CD14-positive monocyte (primary cell): ENCODE data around the gene HSPH1. TPM values are rescaled to one million over a fixed set of nuclear protein-coding genes. Genes with fewer than 3 reads are reported as not detected.

Source experiments
- DNase-seq, 3 donors: peaks; one replicate each; pipeline ENCODE4 v3.0.0-alpha.2; 2011 to 2022
- H2AFZ ChIP-seq: 2 replicates; pipeline ENCODE4 v1.6.0; 2012; ENCODE audit warnings: mild to moderate bottlenecking, low read depth, low read length, inconsistent platforms; ENCODE audit not compliant: insufficient read depth, poor library complexity, severe bottlenecking
- H3K27ac ChIP-seq, 2 donors: 1 replicate in 1 of 2; 2 replicates in 1 of 2; pipeline ENCODE4 v1.5.1; 2012 to 2013; ENCODE audit warnings: low read length in 2 of 2, control low read depth in 1 of 2, inconsistent platforms in 1 of 2, low read depth in 1 of 2, mild to moderate bottlenecking in 1 of 2
- H3K27me3 ChIP-seq, 2 donors: one replicate each; pipeline versions ENCODE4 v1.6.0 to v1.6.1; 2011 to 2013; ENCODE audit warnings: low read length in 2 of 2; ENCODE audit not compliant: control insufficient read depth in 2 of 2, insufficient read depth in 2 of 2
- H3K36me3 ChIP-seq, 2 donors: replicated peaks in 1 of 2; 1 replicate in 1 of 2; 2 replicates in 1 of 2; pipeline versions ENCODE4 v1.5.1 to v1.6.1; 2012 to 2013; ENCODE audit warnings: low read length in 2 of 2, control low read depth in 1 of 2, inconsistent platforms in 1 of 2, mild to moderate bottlenecking in 1 of 2; ENCODE audit not compliant: insufficient read depth in 2 of 2, control insufficient read depth in 1 of 2
- H3K4me1 ChIP-seq, 2 donors: 1 replicate in 1 of 2; 2 replicates in 1 of 2; pipeline versions ENCODE4 v1.5.1 to v1.6.1; 2012 to 2013; ENCODE audit warnings: low read length in 2 of 2, control low read depth in 1 of 2, inconsistent platforms in 1 of 2, mild to moderate bottlenecking in 1 of 2, moderate library complexity in 1 of 2; ENCODE audit not compliant: insufficient read depth in 2 of 2, control insufficient read depth in 1 of 2
- H3K4me2 ChIP-seq: replicated peaks from 2 replicates; pipeline ENCODE3; 2012; ENCODE audit warnings: low read length, moderate library complexity, mild to moderate bottlenecking; ENCODE audit not compliant: poor library complexity, severe bottlenecking; ENCODE audit errors: extremely low read depth
- H3K4me3 ChIP-seq, 3 experiments: fragments of 200-600 bp in 1 of 3; sonication (generic) in 1 of 3; replicated peaks in 1 of 3; 1 replicate in 2 of 3; 2 replicates in 1 of 3; pipeline ENCODE4 v1.5.1; 2011 to 2013; ENCODE audit warnings: low read length in 3 of 3, mild to moderate bottlenecking in 3 of 3, control low read depth in 2 of 3, low read depth in 2 of 3, inconsistent platforms in 1 of 3, moderate library complexity in 1 of 3
- H3K79me2 ChIP-seq: 2 replicates; pipeline ENCODE4 v1.6.0; 2012; ENCODE audit warnings: mild to moderate bottlenecking, control low read depth, inconsistent platforms, low read length, moderate library complexity; ENCODE audit not compliant: insufficient read depth
- H3K9ac ChIP-seq: 2 replicates; pipeline ENCODE4 v1.6.0; 2017; ENCODE audit warnings: low read length, mild to moderate bottlenecking; ENCODE audit not compliant: insufficient read depth, poor library complexity, severe bottlenecking
- H3K9me3 ChIP-seq, 2 donors: replicated peaks in 1 of 2; 1 replicate in 1 of 2; 2 replicates in 1 of 2; pipeline versions ENCODE4 v1.5.1 to v1.6.1; 2012 to 2013; ENCODE audit warnings: low read length in 2 of 2, control low read depth in 1 of 2; ENCODE audit not compliant: control insufficient read depth in 1 of 2, insufficient read depth in 1 of 2
- H4K20me1 ChIP-seq: 2 replicates; pipeline ENCODE4 v1.6.0; 2012; ENCODE audit warnings: mild to moderate bottlenecking, low read length, control low read depth, moderate library complexity; ENCODE audit not compliant: insufficient read depth
- H3K27ac Mint-ChIP-seq, 7 donors: one replicate each; pipeline ENCODE4 v1.8.0; 2020; ENCODE audit warnings: mild to moderate bottlenecking in 7 of 7, mixed read lengths in 7 of 7, moderate library complexity in 6 of 7, inconsistent platforms in 2 of 7
- H3K27me3 Mint-ChIP-seq, 3 donors: one replicate each; pipeline ENCODE4 v1.8.0; 2021 to 2022; ENCODE audit warnings: low read depth in 3 of 3, mild to moderate bottlenecking in 3 of 3, mixed read lengths in 3 of 3, moderate library complexity in 3 of 3, inconsistent platforms in 1 of 3
- H3K36me3 Mint-ChIP-seq, 2 donors: one replicate each; pipeline ENCODE4 v1.8.0; 2020; ENCODE audit warnings: mixed read lengths in 2 of 2, inconsistent platforms in 1 of 2, mild to moderate bottlenecking in 1 of 2
- H3K4me1 Mint-ChIP-seq: one replicate; pipeline ENCODE4 v1.8.0; 2020; ENCODE audit warnings: mild to moderate bottlenecking, mixed read lengths
- H3K4me3 Mint-ChIP-seq, 2 donors: one replicate each; pipeline ENCODE4 v1.8.0; 2020; ENCODE audit warnings: mild to moderate bottlenecking in 2 of 2, mixed read lengths in 2 of 2, moderate library complexity in 1 of 2
- H3K9me3 Mint-ChIP-seq, 7 donors: one replicate each; pipeline ENCODE4 v1.8.0; 2020 to 2022; ENCODE audit warnings: mixed read lengths in 7 of 7, mild to moderate bottlenecking in 6 of 7, moderate library complexity in 6 of 7, inconsistent platforms in 2 of 7
- WGBS: methylation state at CpG from one replicate; pipeline ENCODE4 v1.1.5; 2013; ENCODE audit warnings: missing lambda C conversion rate; ENCODE audit not compliant: insufficient coverage; 5-methylcytosine and 5-hydroxymethylcytosine counted together
- intact Hi-C, 2 donors: fragments of 100-400 bp; cut with micrococcal nuclease; formaldehyde crosslinking; loops; one replicate each; pipeline versions ENCODE4 v1.15.0 to v1.15.1; 2023
- polyA plus RNA-seq, 3 donors: library from polyadenylated mRNA; depleted of rRNA in 1 of 3; unstranded in 2 of 3; stranded (reverse) in 1 of 3; fragments of 300-500 nt in 2 of 3; fragments of >200 nt in 1 of 3; fragmentation: Illumina TruSeq in 2 of 3; gene quantifications; 1 replicate in 2 of 3; 2 replicates in 1 of 3; pipeline ENCODE4 v1.2.3, GENCODE V29; 2012 to 2021
- TF ChIP-seq, protein P1 (sequence below): fragments of 200-600 bp; IDR thresholded peaks from one replicate; pipeline ENCODE4 v1.8.0; 2022; ENCODE audit warnings: antibody characterized with exemption, mild to moderate bottlenecking

Gene HSPH1
- polyA plus RNA-seq, 3 donors, result 7.4 to 11.3 (median 9.1) TPM

DNA sequence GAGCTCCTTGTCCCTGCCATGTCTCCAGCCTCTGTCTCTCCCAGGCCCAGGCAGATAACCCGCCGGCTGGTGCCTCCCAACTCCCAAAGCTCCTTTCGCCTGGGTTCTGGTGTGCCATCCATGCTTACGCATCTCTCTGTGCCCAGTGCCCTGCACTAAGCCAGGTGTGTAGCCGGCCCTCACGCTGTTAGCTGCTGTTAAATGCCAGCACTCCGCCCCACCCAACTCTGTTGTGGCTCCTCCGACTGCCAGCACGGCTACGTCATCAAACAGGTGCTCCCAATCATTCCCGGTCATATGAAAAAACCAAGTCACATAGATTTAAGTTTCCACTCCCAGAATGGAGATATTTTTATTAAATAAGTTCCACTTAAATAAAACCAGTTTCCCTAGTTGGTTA, 7.0 kb upstream of the HSPH1 start:
- Histone ChIP-seq H3K4me2 (no peak overlapping the region), H3K27me3 (no peaks in the 10 kb centered on the region), H4K20me1 (no peaks in the 10 kb centered on the region), H3K9ac (no peak overlapping the region), H3K4me1 (no peaks in the 10 kb centered on the region), H3K4me3 (no peak overlapping the region), H3K36me3 (no peaks in the 10 kb centered on the region), H3K9me3 (no peaks in the 10 kb centered on the region), H3K79me2 (no peaks in the 10 kb centered on the region), H2AFZ (no peak overlapping the region), H3K27ac (no peak overlapping the region)
- peak overlapping the region in 1 of 7 donors; percentile 55 for H3K27ac Mint-ChIP-seq
- TF ChIP-seq, protein P1, sequence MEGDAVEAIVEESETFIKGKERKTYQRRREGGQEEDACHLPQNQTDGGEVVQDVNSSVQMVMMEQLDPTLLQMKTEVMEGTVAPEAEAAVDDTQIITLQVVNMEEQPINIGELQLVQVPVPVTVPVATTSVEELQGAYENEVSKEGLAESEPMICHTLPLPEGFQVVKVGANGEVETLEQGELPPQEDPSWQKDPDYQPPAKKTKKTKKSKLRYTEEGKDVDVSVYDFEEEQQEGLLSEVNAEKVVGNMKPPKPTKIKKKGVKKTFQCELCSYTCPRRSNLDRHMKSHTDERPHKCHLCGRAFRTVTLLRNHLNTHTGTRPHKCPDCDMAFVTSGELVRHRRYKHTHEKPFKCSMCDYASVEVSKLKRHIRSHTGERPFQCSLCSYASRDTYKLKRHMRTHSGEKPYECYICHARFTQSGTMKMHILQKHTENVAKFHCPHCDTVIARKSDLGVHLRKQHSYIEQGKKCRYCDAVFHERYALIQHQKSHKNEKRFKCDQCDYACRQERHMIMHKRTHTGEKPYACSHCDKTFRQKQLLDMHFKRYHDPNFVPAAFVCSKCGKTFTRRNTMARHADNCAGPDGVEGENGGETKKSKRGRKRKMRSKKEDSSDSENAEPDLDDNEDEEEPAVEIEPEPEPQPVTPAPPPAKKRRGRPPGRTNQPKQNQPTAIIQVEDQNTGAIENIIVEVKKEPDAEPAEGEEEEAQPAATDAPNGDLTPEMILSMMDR, result no peak
- no peak overlapping the region for H3K4me3 Mint-ChIP-seq
- intact Hi-C loops, result loop anchor here in 1 of 2 donors (10.0 kb wide), 1 partner anchor 864 kb away; the partner anchor contains the start of gene KATNAL1
- H3K9me3 Mint-ChIP-seq, result peaks cover 0 to 3% (median 0%) of the 10 kb centered on the region in 7 donors
- WGBS, result 98% methylated on average over 7 of the region's 11 CpGs
- H3K27me3 Mint-ChIP-seq, result peaks cover 0 to 5% (median 3%) of the 10 kb centered on the region in 3 donors
- no peaks in the 10 kb centered on the region for H3K4me1 Mint-ChIP-seq
- H3K36me3 Mint-ChIP-seq, result no peaks in the 10 kb centered on the region
- no peak for DNase-seq

DNA sequence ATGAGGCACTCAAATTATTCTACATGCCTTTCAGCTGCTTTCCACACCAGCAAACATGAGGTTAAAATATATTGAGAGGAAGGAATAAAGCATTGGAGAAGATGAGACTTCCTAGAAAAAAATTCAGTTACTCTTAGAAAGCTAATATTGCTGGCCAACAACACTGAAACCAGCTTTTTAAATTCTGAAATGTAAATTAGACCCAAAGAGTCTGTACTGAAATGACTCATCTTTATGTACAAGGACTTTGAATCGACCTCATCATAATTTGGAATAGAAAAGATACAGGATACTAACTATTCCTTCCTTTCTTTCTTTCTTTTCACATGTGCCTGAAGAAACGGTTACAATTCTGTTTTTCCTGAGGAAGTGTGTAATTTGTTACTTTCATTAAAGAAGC, 6.5 kb upstream of the HSPH1 start:
- Histone ChIP-seq H3K27me3 (no peaks in the 10 kb centered on the region), H3K36me3 (no peaks in the 10 kb centered on the region), H3K4me2 (no peak overlapping the region), H3K9me3 (no peaks in the 10 kb centered on the region), H3K9ac (no peak overlapping the region), H3K4me1 (peaks cover 0 to under 1% of the 10 kb centered on the region in 2 donors), H3K27ac (no peak overlapping the region), H3K79me2 (no peaks in the 10 kb centered on the region), H3K4me3 (no peak overlapping the region), H2AFZ (no peak overlapping the region), H4K20me1 (no peaks in the 10 kb centered on the region)
- no peaks in the 10 kb centered on the region for H3K4me1 Mint-ChIP-seq
- peaks cover 0 to 3% (median 0%) of the 10 kb centered on the region in 7 donors for H3K9me3 Mint-ChIP-seq
- intact Hi-C loops, result loop anchor here in 1 of 2 donors (10.0 kb wide), 1 partner anchor 863 kb away; the partner anchor contains the start of gene KATNAL1
- H3K27ac Mint-ChIP-seq, result no peak overlapping the region
- no peak overlapping the region for H3K4me3 Mint-ChIP-seq
- no peaks in the 10 kb centered on the region for H3K36me3 Mint-ChIP-seq
- TF ChIP-seq, protein P1, result no peak
- peaks cover 0 to 5% (median 3%) of the 10 kb centered on the region in 3 donors for H3K27me3 Mint-ChIP-seq
- no peak for DNase-seq
- WGBS, result no CpG with 5 or more reads among the region's 2 CpGs
